ENCODE data around the gene IL17RD. TPM values are rescaled to one million over a fixed set of nuclear protein-coding genes. Genes with fewer than 3 reads are reported as not detected.

Gene IL17RD
- total RNA-seq, 2 donors from 2014 or later: 47.1 to 71.3 TPM

DNA sequence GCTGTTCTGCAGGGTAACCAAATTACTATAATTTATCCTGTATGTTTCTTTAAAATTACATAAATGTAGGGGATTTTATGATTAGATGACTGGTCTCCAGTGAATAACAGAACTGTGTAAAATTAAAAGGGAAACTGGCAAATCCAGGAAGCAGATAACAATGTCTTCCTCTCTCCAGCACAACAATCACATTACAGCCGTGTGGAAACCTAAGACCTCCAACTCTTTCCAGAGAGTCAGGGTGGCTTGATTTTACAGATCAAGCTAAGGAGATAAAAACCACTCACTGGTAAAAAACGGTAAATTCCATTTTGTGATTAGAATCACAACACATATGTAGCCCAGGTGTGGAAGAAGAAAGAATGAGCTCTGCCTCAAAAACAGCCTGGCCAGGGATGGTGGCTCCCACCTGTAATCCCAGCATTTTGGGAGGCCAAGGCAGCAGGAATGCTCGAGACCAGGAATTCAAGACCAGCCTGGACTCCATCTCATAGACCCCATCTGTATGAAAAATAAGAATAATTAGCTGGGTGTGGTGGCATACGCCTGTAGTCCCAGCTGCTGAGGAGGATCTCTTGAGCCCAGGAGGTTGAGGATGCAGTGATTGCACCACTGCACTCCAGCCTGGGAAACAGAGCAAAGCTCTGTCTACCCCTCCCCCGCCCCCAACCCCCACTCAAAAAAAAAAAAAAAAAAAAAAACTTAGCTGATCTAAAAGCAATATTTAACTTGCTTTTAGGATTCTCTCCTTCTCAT, 29.0 kb downstream of the IL17RD start:
- Histone ChIP-seq H3K27me3 (ENCODE audit: control insufficient read depth, insufficient read depth, low read length, poor library complexity, severe bottlenecking) (no peaks in the 10 kb centered on the region), H3K36me3 (ENCODE audit: control insufficient read depth, insufficient read depth, low read length) (peaks cover 19% of the 10 kb centered on the region), H3K9me3 (ENCODE audit: control insufficient read depth, low read length) (no peaks in the 10 kb centered on the region), H3K27ac (ENCODE audit: low read depth, low read length) (no peak overlapping the region), H3K4me3 (ENCODE audit: low read length) (no peak overlapping the region), H3K9ac (ENCODE audit: extremely low read depth, low read length, poor library complexity, severe bottlenecking) (no peak overlapping the region), H3K4me1 (ENCODE audit: control insufficient read depth, insufficient read depth, low read length) (peaks cover 22% of the 10 kb centered on the region)
- no peaks in the 10 kb centered on the region for H3K9me3 Mint-ChIP-seq
- no peak overlapping the region for H3K4me3 Mint-ChIP-seq
- TF ChIP-seq, protein P1, sequence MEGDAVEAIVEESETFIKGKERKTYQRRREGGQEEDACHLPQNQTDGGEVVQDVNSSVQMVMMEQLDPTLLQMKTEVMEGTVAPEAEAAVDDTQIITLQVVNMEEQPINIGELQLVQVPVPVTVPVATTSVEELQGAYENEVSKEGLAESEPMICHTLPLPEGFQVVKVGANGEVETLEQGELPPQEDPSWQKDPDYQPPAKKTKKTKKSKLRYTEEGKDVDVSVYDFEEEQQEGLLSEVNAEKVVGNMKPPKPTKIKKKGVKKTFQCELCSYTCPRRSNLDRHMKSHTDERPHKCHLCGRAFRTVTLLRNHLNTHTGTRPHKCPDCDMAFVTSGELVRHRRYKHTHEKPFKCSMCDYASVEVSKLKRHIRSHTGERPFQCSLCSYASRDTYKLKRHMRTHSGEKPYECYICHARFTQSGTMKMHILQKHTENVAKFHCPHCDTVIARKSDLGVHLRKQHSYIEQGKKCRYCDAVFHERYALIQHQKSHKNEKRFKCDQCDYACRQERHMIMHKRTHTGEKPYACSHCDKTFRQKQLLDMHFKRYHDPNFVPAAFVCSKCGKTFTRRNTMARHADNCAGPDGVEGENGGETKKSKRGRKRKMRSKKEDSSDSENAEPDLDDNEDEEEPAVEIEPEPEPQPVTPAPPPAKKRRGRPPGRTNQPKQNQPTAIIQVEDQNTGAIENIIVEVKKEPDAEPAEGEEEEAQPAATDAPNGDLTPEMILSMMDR (conservative IDR thresholded peaks at IDR 0.05): no peak
- H3K27me3 Mint-ChIP-seq (ENCODE audit: insufficient read depth): no peaks in the 10 kb centered on the region
- DNase-seq: no peak
- peaks cover 17% of the 10 kb centered on the region for H3K36me3 Mint-ChIP-seq (ENCODE audit: low read depth)
- peaks cover 77% of the 10 kb centered on the region for H3K4me1 Mint-ChIP-seq
- peak overlapping the region; percentile 27 for H3K27ac Mint-ChIP-seq
- WGBS, 2 experiments (ENCODE audit: insufficient coverage in 1 of 2, insufficient read length in 1 of 2): 89 to 100% methylated on average over 1 to 5 of the region's 5 CpGs

DNA sequence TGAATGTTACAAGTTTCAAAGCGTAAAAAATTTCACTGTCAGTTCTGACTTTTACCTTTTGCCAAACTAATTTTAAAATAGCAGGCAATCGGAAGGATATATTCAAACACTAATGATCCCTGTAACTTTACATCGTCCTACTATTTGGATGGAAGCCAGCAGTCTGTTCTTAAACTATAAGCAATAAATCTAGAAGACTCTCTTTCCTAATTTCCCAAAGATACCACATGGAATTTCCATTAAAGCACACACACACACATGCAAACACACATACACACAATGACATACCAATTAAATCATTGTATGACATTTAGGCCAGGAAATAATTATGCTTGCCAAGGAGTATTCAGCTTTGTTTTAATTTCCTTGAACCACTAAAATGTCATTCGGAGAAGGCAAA, 32.0 kb downstream of the IL17RD start:
- H3K27me3 ChIP-seq (ENCODE audit: control insufficient read depth, insufficient read depth, low read length, poor library complexity, severe bottlenecking): no peaks in the 10 kb centered on the region
- H3K9ac ChIP-seq (ENCODE audit: extremely low read depth, low read length, poor library complexity, severe bottlenecking): no peak overlapping the region
- no peak overlapping the region for H3K27ac ChIP-seq (ENCODE audit: low read depth, low read length)
- no peaks in the 10 kb centered on the region for H3K27me3 Mint-ChIP-seq (ENCODE audit: insufficient read depth)
- H3K9me3 ChIP-seq (ENCODE audit: control insufficient read depth, low read length): no peaks in the 10 kb centered on the region
- H3K36me3 Mint-ChIP-seq (ENCODE audit: low read depth): peaks cover 17% of the 10 kb centered on the region
- no peaks in the 10 kb centered on the region for H3K9me3 Mint-ChIP-seq
- TF ChIP-seq, protein P1 (conservative IDR thresholded peaks at IDR 0.05): no peak
- peaks cover 40% of the 10 kb centered on the region for H3K4me1 ChIP-seq (ENCODE audit: control insufficient read depth, insufficient read depth, low read length)
- 97 to 98% methylated on average over 4 of the region's 4 CpGs for WGBS, 2 experiments (ENCODE audit: insufficient coverage in 1 of 2, insufficient read length in 1 of 2)
- H3K27ac Mint-ChIP-seq: peak overlapping the region; percentile 16
- H3K4me1 Mint-ChIP-seq: peaks cover 90% of the 10 kb centered on the region
- peaks cover 19% of the 10 kb centered on the region for H3K36me3 ChIP-seq (ENCODE audit: control insufficient read depth, insufficient read depth, low read length)
- H3K4me3 ChIP-seq (ENCODE audit: low read length): no peak overlapping the region
- no peak for DNase-seq
- no peak overlapping the region for H3K4me3 Mint-ChIP-seq

DNA sequence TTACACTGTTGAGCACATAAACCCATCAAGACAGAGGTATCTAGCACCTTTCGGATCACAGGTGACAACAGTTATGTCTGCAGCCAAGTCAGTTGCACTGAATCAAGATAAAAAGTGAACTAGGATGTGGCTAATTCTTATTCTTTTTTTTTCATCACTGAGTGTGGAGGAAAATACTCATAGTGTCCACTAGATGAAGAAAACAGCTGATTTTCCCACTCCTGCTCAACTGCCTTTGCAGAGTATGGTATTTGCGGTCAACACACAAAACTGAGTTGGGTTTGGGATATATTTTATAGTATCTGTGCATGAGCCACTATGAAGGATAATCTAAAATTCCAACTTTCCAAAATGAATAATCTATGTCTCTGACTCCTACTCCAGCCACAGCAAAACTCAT, 32.5 kb downstream of the IL17RD start:
- 93 to 100% methylated on average over 1 of the region's 2 CpGs for WGBS, 2 experiments (ENCODE audit: insufficient coverage in 1 of 2, insufficient read length in 1 of 2)
- DNase-seq: no peak
- H3K4me3 Mint-ChIP-seq: no peak overlapping the region
- H3K4me1 Mint-ChIP-seq: peaks cover 90% of the 10 kb centered on the region
- H3K9me3 Mint-ChIP-seq: no peaks in the 10 kb centered on the region
- Histone ChIP-seq H3K27ac (ENCODE audit: low read depth, low read length) (no peak overlapping the region), H3K4me3 (ENCODE audit: low read length) (no peak overlapping the region), H3K4me1 (ENCODE audit: control insufficient read depth, insufficient read depth, low read length) (peaks cover 42% of the 10 kb centered on the region), H3K27me3 (ENCODE audit: control insufficient read depth, insufficient read depth, low read length, poor library complexity, severe bottlenecking) (no peaks in the 10 kb centered on the region), H3K36me3 (ENCODE audit: control insufficient read depth, insufficient read depth, low read length) (peaks cover 19% of the 10 kb centered on the region), H3K9ac (ENCODE audit: extremely low read depth, low read length, poor library complexity, severe bottlenecking) (no peak overlapping the region), H3K9me3 (ENCODE audit: control insufficient read depth, low read length) (no peaks in the 10 kb centered on the region)
- H3K27ac Mint-ChIP-seq: peak overlapping the region; percentile 16
- peaks cover 17% of the 10 kb centered on the region for H3K36me3 Mint-ChIP-seq (ENCODE audit: low read depth)
- TF ChIP-seq, protein P1 (conservative IDR thresholded peaks at IDR 0.05): peak; percentile 49
- H3K27me3 Mint-ChIP-seq (ENCODE audit: insufficient read depth): no peaks in the 10 kb centered on the region
